ENCODE results near the gene AHRR. TPM values are rescaled to one million over a fixed set of nuclear protein-coding genes. Genes with fewer than 3 reads are reported as not detected.
"Not testable (repeated sequence)": the region's sequence is repeated elsewhere in the genome, so short reads cannot be mapped to it uniquely, and the experiment has no call there.

Gene AHRR
- total and polyA plus RNA-seq, 9 of the 15 experiments (the other 6 are each of a cell fraction or from before 2014, with no cell fraction given), result 0.06 to 1.6 (median 0.75) TPM; not detected in 1

DNA sequence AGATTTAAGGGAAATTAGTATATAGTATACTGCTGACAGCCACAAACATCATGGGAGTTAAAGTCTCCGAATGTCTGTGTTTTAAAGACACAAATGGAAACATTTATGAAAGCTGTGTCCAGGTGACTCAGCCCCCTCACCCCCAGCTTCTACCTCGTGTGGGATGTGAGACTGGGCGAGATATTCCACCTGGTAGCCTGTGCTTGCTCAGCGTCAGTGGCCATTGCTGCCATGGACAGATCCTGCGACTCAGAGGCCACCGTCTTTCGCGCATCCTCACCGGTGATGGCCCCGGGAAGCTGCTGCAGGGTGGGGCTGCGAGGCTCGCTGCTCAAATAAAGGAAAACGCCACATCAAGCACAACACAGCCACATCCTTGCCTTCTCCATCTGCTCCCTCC is 90.2 kb downstream of the AHRR start:
- Histone ChIP-seq H3K4me2 (ENCODE audit: insufficient read depth, low read length) (no peak overlapping the region), H3K79me2 (ENCODE audit: control insufficient read depth, insufficient read depth, low read length) (no peaks in the 10 kb centered on the region), H3K9me1 (ENCODE audit: control insufficient read depth, insufficient read depth, low read length) (no peaks in the 10 kb centered on the region), H3K9ac (ENCODE audit: insufficient read depth in 1 of 2, low read depth in 2 of 2, low read length in 2 of 2) (no peak overlapping the region), H3K4me1 (replicated peaks in 1 of 2; ENCODE audit: control insufficient read depth in 2 of 2, insufficient read depth in 2 of 2, low read length in 2 of 2) (peaks cover 14 to 28% of the 10 kb centered on the region in 2 experiments), H3K27ac (ENCODE audit: extremely low read depth, low read depth, low read length) (no peak overlapping the region), H3K27me3 (ENCODE audit: control insufficient read depth in 2 of 2, insufficient read depth in 2 of 2, low read length in 2 of 2) (peaks cover 16 to 22% of the 10 kb centered on the region in 2 experiments), H3K4me3 (no peak overlapping the region), H2AFZ (ENCODE audit: low read depth, low read length) (no peak overlapping the region; the same call in 1 of the 2 replicates), H4K20me1 (replicated peaks; ENCODE audit: control insufficient read depth, insufficient read depth, low read length) (no peaks in the 10 kb centered on the region), H3K9me3 (replicated peaks; ENCODE audit: control insufficient read depth, insufficient read depth, low read depth, low read length) (no peaks in the 10 kb centered on the region), H3K36me3 (ENCODE audit: control insufficient read depth, insufficient read depth, low read length) (no peaks in the 10 kb centered on the region)
- 23% methylated on average over 13 of the region's 13 CpGs for WGBS (ENCODE audit: insufficient coverage, low coverage, missing lambda C conversion rate)
- ChIA-PET CTCF (ENCODE audit: low intra/inter-chr PET ratio) (no interaction called here), POLR2A (interaction anchor here (1.8 kb wide), 1 partner anchor 8 kb away, joined by 6 read pairs; no protein-coding TSS in a partner anchor)
- BruUV-seq (replicated peaks), result no TSS peak
- FAIRE-seq (no peak), DNase-seq (ENCODE audit: extremely low read depth in 1 of 4, low spot score in 3 of 4) (no peak), ATAC-seq (no peak)
- intact Hi-C loops (cut with micrococcal nuclease), result no loop called here
- in situ Hi-C loops (cut with MboI), result no loop called here
- TF ChIP-seq CBX2 (IDR thresholded peaks at IDR 0.05; ENCODE audit: insufficient read depth, low read length, poor library complexity, severe bottlenecking), result peak; percentile 2
- no peak for TF ChIP-seq SETDB1 (IDR thresholded peaks at IDR 0.05; ENCODE audit: low read length)

DNA sequence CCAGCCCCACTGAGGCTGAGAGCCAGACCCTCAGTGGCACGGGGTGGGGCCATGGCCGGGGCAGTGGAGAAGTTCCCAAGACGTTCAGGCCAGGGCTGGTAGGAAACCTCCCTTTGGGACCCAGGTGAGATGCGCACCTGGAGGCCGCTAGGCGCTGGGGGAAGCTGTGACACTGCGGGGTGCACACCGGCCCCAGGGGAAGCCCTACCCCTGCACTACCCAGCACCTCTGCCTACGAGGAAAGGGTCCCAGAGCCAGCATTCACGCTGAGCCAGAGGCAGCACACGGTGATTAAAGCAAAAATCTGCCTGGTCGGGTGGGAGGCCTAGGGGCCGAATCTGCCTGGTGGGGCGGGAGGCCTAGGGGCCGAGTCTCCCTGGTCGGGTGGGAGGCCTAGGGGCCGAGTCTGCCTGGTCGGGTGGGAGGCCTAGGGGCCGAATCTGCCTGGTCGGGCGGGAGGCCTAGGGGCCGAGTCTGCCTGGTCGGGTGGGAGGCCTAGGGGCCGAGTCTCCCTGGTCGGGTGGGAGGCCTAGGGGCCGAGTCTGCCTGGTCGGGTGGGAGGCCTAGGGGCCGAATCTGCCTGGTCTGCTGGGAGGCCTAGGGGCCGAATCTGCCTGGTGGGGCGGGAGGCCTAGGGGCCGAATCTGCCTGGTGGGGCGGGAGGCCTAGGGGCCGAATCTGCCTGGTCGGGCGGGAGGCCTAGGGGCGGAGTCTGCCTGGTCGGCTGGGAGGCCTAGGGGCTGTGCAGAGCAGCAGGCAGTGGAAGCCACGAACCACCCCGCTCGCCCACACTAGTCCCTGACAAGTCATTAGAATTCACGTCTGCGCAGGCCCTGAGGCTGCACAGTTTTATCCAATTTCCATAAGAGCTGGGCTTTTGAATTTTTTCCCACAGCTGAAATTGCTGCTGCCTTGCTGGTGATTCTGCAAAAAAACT is 93.7 kb downstream of the AHRR start:
- H3K36me3 ChIP-seq (ENCODE audit: control insufficient read depth, insufficient read depth, low read length); H3K79me2 ChIP-seq (ENCODE audit: control insufficient read depth, insufficient read depth, low read length); H3K9me3 ChIP-seq (replicated peaks; ENCODE audit: control insufficient read depth, insufficient read depth, low read depth, low read length); intact Hi-C loops (cut with micrococcal nuclease); in situ Hi-C loops (cut with MboI); CTCF ChIA-PET (ENCODE audit: low intra/inter-chr PET ratio); H4K20me1 ChIP-seq (replicated peaks; ENCODE audit: control insufficient read depth, insufficient read depth, low read length); H3K9me1 ChIP-seq (ENCODE audit: control insufficient read depth, insufficient read depth, low read length): not testable (repeated sequence)
- peak overlapping the region; percentile 80 to 95 for H3K9ac ChIP-seq (ENCODE audit: insufficient read depth in 1 of 2, low read depth in 2 of 2, low read length in 2 of 2)
- H3K27me3 ChIP-seq (ENCODE audit: control insufficient read depth in 2 of 2, insufficient read depth in 2 of 2, low read length in 2 of 2), result peaks cover 9 to 14% of the 10 kb centered on the region in 2 experiments; a peak in 3 of 5 replicates
- DNase-seq (ENCODE audit: extremely low read depth in 1 of 4, low spot score in 3 of 4), result peak; percentile 94
- peak overlapping the region; percentile 66 for H2AFZ ChIP-seq (ENCODE audit: low read depth, low read length)
- peak; percentile 93 for FAIRE-seq
- POLR2A ChIA-PET, result interaction anchor here (0.6 to 1.0 kb wide), 9 partner anchors 11 to 78 kb away, joined by 3 to 4 read pairs (median 3); no protein-coding TSS in a partner anchor
- ATAC-seq, result peak; percentile 93
- H3K27ac ChIP-seq (ENCODE audit: extremely low read depth, low read depth, low read length), result peak overlapping the region; percentile 76
- H3K4me1 ChIP-seq (replicated peaks in 1 of 2; ENCODE audit: control insufficient read depth in 2 of 2, insufficient read depth in 2 of 2, low read length in 2 of 2), result peaks cover 14 to 32% of the 10 kb centered on the region in 2 experiments
- peak overlapping the region; percentile 36 for H3K4me3 ChIP-seq
- H3K4me2 ChIP-seq (ENCODE audit: insufficient read depth, low read length), result peak overlapping the region; percentile 70
- BruUV-seq (replicated peaks), result TSS peak; percentile 57
- 26% methylated on average over 33 of the region's 42 CpGs for WGBS (ENCODE audit: insufficient coverage, low coverage, missing lambda C conversion rate)
- peak; percentile 61; the same call in 1 of the 2 replicates for TF ChIP-seq NFRKB (IDR thresholded peaks at IDR 0.05; ENCODE audit: low read depth)
- TF ChIP-seq MAZ (CRISPR knock-in tag; conservative IDR thresholded peaks at IDR 0.05 in 1 of 2, IDR thresholded peaks at IDR 0.05 in 1 of 2), result peak in 1 of 2 experiments; percentile 73; a peak in 2 of 4 replicates
- peak; percentile 66 for TF ChIP-seq PHF8 (IDR thresholded peaks at IDR 0.05; ENCODE audit: borderline replicate concordance, low read length)
- TF ChIP-seq SRF (CRISPR knock-in tag; IDR thresholded peaks at IDR 0.05), result peak in 1 of 2 experiments; percentile 48; a peak in 1 of 4 replicates
- 0 out of 2 replicates have a peak, but pooled peaks have one; percentile 27 for TF ChIP-seq KAT7 (CRISPR knock-in tag; IDR thresholded peaks at IDR 0.05; ENCODE audit: borderline replicate concordance)
- TF ChIP-seq, protein P1, sequence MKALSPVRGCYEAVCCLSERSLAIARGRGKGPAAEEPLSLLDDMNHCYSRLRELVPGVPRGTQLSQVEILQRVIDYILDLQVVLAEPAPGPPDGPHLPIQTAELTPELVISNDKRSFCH (CRISPR knock-in tag; IDR thresholded peaks at IDR 0.05), result not testable (repeated sequence)
- TF ChIP-seq, protein P1 (tag; IDR thresholded peaks at IDR 0.05), result peak; percentile 43; the same call in 1 of the 2 replicates
- peak; percentile 58 for TF ChIP-seq HMGN3 (IDR thresholded peaks at IDR 0.05; ENCODE audit: borderline replicate concordance, extremely low read depth, insufficient read length, low read depth, low read length)
- peak in 1 of 2 experiments; percentile 56; a peak in 1 of 4 replicates for TF ChIP-seq KDM4B (IDR thresholded peaks at IDR 0.05; ENCODE audit: borderline replicate concordance in 2 of 2, low read depth in 1 of 2)
- 0 out of 2 replicates have a peak, but pooled peaks have one; percentile 11 for TF ChIP-seq ZNF316 (IDR thresholded peaks at IDR 0.05)
- TF ChIP-seq POLR2G (IDR thresholded peaks at IDR 0.05; ENCODE audit: low read depth, low read length), result peak; percentile 82
